A673 (cell line): ENCODE measurements around the gene ITPR1. TPM values are rescaled to one million over a fixed set of nuclear protein-coding genes. Genes with fewer than 3 reads are reported as not detected.

Experiments
- BruUV-seq: library from RNA; stranded (reverse); fragments of 400-500 nt; replicated peaks from 2 replicates; lab custom pipeline; 2021; lab: Mats Ljungman, UMichigan
- CTCF ChIA-PET: fragments of 300-600 bp; sonication (Branson Sonifier 250); formaldehyde crosslinking; loops from one replicate; lab custom pipeline; 2022; ENCODE audit warnings: antibody characterized with exemption; lab: Charles Lee
- POLR2A ChIA-PET: fragments of 300-600 bp; sonication (Branson Sonifier 250); formaldehyde crosslinking; loops from one replicate; lab custom pipeline; 2022; ENCODE audit warnings: antibody characterized with exemption; ENCODE audit not compliant: low non-redundant PET; lab: Charles Lee
- DNase-seq: peaks from one replicate; pipeline ENCODE4 v3.0.0-alpha.2; 2015; ENCODE audit warnings: low spot score
- H3K27ac ChIP-seq: fragments of 200-600 bp; sonication (generic); 2 replicates; pipeline ENCODE4 v1.5.1; 2016; ENCODE audit warnings: mixed run types, low read depth, mild to moderate bottlenecking, mixed read lengths, antibody characterized with exemption, low read length; ENCODE audit not compliant: poor library complexity, severe bottlenecking
- H3K27me3 ChIP-seq: fragments of 200-600 bp; sonication (generic); replicated peaks from 2 replicates; pipeline ENCODE4 v1.6.1; 2017; ENCODE audit warnings: mixed run types, low read depth, mild to moderate bottlenecking, mixed read lengths, antibody characterized with exemption, low read length; ENCODE audit not compliant: insufficient read depth, poor library complexity
- H3K36me3 ChIP-seq: fragments of 200-600 bp; sonication (generic); 2 replicates; pipeline ENCODE4 v1.6.1; 2016; ENCODE audit warnings: mixed run types, mild to moderate bottlenecking, mixed read lengths, antibody characterized with exemption, low read length; ENCODE audit not compliant: insufficient read depth, poor library complexity, severe bottlenecking
- H3K4me1 ChIP-seq: fragments of 200-600 bp; sonication (generic); 2 replicates; pipeline ENCODE4 v1.6.1; 2017; ENCODE audit warnings: mixed run types, mild to moderate bottlenecking, mixed read lengths, antibody characterized with exemption, low read length; ENCODE audit not compliant: insufficient read depth, poor library complexity, severe bottlenecking
- H3K4me3 ChIP-seq: fragments of 200-600 bp; sonication (generic); 2 replicates; pipeline ENCODE4 v1.5.1; 2016; ENCODE audit warnings: low read depth, mixed run types, mild to moderate bottlenecking, mixed read lengths, low read length; ENCODE audit not compliant: poor library complexity, severe bottlenecking
- H3K9me3 ChIP-seq: fragments of 200-600 bp; sonication (generic); 2 replicates; pipeline ENCODE4 v1.6.1; 2016; ENCODE audit warnings: mixed run types, low read depth, mild to moderate bottlenecking, mixed read lengths, antibody characterized with exemption, low read length; ENCODE audit not compliant: poor library complexity, severe bottlenecking
- EZH2 ChIP-seq: fragments of 200-600 bp; sonication (generic); IDR thresholded peaks from 2 replicates; pipeline ENCODE4 v1.6.1; 2017; ENCODE audit warnings: borderline replicate concordance, low read depth, mild to moderate bottlenecking, mixed read lengths, antibody characterized with exemption, low read length; ENCODE audit not compliant: poor library complexity, severe bottlenecking
- intact Hi-C: fragments of 100-400 bp; cut with micrococcal nuclease; formaldehyde crosslinking; loops from one replicate; pipeline ENCODE4 v1.10.0; 2022; ENCODE audit not compliant: unreplicated experiment
- total RNA-seq: library from RNA; stranded (reverse); gene quantifications from 2 replicates; pipeline ENCODE4 v1.2.3, GENCODE V29; 2021
- TF ChIP-seq, protein P1 (sequence below): fragments of 300-800, 200-600 bp; sonication (generic); conservative IDR thresholded peaks from 2 replicates; pipeline ENCODE4 v1.5.1; 2017; ENCODE audit warnings: low read depth, mild to moderate bottlenecking, antibody characterized with exemption, low read length, moderate library complexity, mixed read lengths

ITPR1 gene
- total RNA-seq, 1 experiment from 2014 or later, result 8.6 TPM

DNA sequence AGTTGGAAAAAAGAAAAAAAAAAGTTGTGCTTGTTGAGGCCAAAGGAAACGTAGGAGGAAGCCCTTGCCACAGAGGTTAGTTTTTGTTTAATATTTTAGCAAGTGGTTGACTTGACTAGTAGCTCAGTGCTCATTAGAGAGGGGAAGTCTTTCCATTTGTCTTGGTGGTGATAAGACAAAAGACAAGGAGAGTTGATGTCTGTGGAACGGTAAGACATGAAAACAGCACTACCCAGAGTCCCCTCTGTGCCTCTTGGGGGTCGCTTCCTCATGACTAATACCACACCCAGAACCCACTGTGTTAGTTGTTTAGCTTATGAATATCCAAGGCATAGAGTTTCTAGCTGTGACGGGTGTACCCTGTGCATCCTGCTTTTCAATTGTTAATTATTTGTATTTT is 211.4 kb downstream of the ITPR1 start:
- H3K27me3 ChIP-seq, result no peaks in the 10 kb centered on the region
- no peak for TF ChIP-seq EZH2
- TF ChIP-seq, protein P1, sequence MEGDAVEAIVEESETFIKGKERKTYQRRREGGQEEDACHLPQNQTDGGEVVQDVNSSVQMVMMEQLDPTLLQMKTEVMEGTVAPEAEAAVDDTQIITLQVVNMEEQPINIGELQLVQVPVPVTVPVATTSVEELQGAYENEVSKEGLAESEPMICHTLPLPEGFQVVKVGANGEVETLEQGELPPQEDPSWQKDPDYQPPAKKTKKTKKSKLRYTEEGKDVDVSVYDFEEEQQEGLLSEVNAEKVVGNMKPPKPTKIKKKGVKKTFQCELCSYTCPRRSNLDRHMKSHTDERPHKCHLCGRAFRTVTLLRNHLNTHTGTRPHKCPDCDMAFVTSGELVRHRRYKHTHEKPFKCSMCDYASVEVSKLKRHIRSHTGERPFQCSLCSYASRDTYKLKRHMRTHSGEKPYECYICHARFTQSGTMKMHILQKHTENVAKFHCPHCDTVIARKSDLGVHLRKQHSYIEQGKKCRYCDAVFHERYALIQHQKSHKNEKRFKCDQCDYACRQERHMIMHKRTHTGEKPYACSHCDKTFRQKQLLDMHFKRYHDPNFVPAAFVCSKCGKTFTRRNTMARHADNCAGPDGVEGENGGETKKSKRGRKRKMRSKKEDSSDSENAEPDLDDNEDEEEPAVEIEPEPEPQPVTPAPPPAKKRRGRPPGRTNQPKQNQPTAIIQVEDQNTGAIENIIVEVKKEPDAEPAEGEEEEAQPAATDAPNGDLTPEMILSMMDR, result no peak
- no peak overlapping the region for H3K27ac ChIP-seq
- H3K9me3 ChIP-seq, result no peaks in the 10 kb centered on the region
- CTCF ChIA-PET, result no interaction called here
- H3K4me3 ChIP-seq, result no peak overlapping the region
- no TSS peak for BruUV-seq
- no peaks in the 10 kb centered on the region for H3K4me1 ChIP-seq
- H3K36me3 ChIP-seq, result no peaks in the 10 kb centered on the region
- DNase-seq, result peak; percentile 19
- POLR2A ChIA-PET, result interaction anchor here (0.6 to 0.7 kb wide), 3 partner anchors 103 to 347 kb away, joined by 4 to 5 read pairs (median 4); no protein-coding TSS in a partner anchor
- intact Hi-C loops, result no loop called here

DNA sequence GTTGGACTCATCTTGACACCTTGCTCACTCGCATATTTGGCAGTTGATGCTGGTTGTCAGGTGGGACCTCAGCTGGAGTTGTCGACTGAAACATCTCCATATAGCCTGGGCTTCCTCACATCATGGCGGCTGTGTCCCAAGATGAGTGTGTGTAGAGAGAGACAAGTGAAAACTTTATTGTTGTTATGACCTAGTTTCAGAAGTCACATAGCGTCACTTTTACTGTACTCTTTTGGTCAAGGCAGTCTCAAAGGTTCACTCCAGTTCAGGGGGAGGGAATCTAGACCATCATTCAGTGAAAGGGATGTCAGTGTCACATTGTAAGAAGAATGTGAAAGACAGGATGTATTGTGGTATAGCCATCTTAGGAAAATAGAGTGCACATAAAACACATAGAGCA is 214.2 kb downstream of the ITPR1 start:
- no TSS peak for BruUV-seq
- ChIA-PET POLR2A (no interaction called here), CTCF (no interaction called here)
- H3K27ac ChIP-seq, result no peak overlapping the region
- no peak for DNase-seq
- no peaks in the 10 kb centered on the region for H3K9me3 ChIP-seq
- TF ChIP-seq, protein P1, result no peak
- no peak for TF ChIP-seq EZH2
- H3K27me3 ChIP-seq, result no peaks in the 10 kb centered on the region
- H3K36me3 ChIP-seq, result no peaks in the 10 kb centered on the region
- H3K4me1 ChIP-seq, result no peaks in the 10 kb centered on the region
- intact Hi-C loops, result no loop called here
- no peak overlapping the region for H3K4me3 ChIP-seq

DNA sequence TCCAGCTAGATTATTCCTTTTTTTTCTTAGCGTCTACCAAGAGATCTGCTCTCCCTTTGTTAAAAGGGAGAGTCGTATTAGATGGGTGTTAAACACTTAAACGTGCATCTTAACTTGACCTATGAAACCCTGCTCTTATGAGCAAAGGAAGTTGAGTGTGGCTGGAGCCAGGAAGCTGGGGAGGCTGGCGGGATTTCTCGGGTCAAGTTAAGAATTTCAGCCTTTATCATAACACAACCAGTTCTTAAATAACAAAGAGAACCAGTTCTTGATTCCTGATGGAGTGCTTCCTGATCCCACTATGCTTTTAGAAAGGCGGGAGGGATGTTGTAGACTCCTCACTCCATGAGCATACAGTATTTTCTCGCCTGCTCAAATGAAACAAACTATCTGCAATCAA is 215.1 kb downstream of the ITPR1 start:
- no peak for TF ChIP-seq EZH2
- TF ChIP-seq, protein P1, result no peak
- H3K36me3 ChIP-seq, result no peaks in the 10 kb centered on the region
- intact Hi-C loops, result no loop called here
- no TSS peak for BruUV-seq
- H3K27me3 ChIP-seq, result no peaks in the 10 kb centered on the region
- H3K4me1 ChIP-seq, result no peaks in the 10 kb centered on the region
- H3K4me3 ChIP-seq, result no peak overlapping the region
- POLR2A ChIA-PET, result no interaction called here
- H3K27ac ChIP-seq, result no peak overlapping the region
- H3K9me3 ChIP-seq, result no peaks in the 10 kb centered on the region
- CTCF ChIA-PET, result no interaction called here
- DNase-seq, result no peak
